Fibroblast of skin of back (primary cell): Measurements from ENCODE around the gene P4HB.
A peak's percentile ranks its signal among the peaks of the same experiment; 100 is the strongest.

Experiments used
- DNase-seq: peaks from one replicate; pipeline ENCODE4 v3.0.0-alpha.2; 2013

Gene P4HB

GRCh38 chr17:81829858-81830257, 30.5 kb downstream of the P4HB start:
- DNase-seq, result no peak

- DNase-seq, result no peak
Measured at GRCh38 chr17:81828656-81829055, 31.7 kb downstream of the P4HB start.

DNA sequence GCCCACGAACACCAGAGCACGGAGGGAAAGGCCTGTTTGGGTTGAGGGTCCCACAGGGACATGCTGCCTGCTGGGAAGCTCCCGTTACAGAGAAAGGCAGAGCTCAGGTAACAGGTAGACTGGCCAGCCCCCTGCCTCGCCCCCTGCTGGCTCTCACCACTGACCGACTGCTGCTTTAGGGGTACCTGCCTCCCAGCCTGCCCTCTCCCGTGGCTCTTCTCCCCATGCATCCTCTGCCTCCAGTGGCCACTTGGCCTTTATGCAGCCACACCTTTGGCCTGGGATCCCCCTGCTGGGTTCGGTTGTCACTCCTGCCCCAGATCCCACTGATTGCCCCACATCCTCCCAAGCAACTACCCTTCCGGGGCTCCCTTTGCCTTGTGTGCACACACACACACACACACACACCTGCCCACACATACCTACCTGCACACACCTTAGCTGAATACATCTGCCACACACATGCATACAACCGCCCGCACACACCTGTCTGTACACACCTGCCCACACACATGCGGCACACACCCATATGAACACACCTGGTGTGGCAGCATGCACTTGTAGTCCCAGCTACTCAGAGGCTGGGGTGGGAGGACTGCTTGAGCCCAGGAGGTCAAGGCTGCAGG, 34.4 kb downstream of the P4HB start:
- no peak for DNase-seq

- DNase-seq, result no peak
Measured at GRCh38 chr17:81824595-81824994, 35.7 kb downstream of the P4HB start.

DNA sequence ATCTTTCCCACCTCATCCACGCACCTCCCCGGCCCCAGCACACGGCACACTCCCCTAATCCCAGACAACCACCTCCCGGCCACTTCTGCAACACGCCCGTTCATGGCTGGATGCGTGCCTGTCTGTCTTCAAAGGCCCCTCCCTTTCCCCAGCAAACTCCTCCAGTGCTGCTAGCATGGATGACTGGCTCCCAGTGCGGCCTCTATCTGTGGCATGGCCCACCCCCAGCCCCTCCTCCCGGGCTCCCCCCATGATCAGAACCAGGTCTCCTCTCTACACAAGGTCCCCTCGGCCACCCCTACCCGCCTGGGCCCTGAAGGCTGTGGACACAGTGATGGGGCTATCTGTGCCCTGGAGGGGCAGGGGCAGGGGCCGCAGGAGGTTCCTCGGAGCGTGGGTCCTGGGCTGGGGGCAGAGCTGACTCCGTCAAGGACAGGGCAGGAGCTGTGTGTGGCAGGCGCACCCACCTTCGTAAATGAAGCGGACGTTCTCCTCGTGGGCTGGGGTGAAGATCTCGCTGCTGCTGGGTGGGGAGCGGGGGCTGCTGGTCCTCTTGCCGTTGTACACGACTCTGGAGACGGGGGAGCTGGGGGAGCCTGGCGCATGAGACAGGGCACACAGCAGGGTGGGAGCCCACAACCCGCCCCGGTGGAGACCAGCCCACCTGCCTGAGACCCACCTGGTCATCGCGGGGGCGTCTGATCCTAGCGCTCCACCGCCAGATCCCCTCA, 36.4 kb downstream of the P4HB start:
- no peak for DNase-seq

- no peak for DNase-seq
Measured at GRCh38 chr17:81822996-81823819, 37.1 kb downstream of the P4HB start.

DNA sequence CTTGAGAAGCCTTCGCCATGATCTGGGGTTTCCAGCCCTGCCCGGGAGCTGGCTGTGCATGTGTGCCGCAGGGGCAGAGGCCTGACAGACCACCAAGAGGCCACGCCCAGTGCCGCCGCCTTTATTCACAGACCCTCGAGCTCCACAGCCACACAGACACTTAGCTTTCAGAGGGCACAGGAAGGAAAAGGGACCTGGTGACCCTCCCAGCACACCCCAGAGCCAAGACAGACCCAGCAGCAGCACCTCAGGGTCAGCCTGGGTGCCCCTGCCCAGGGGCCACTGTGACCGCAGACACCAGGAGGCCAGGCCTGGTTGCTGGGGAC, 38.1 kb downstream of the P4HB start:
- no peak for DNase-seq

GRCh38 chr17:81821603-81822311, 38.6 kb downstream of the P4HB start:
- DNase-seq, result peak; percentile 37

GRCh38 chr17:81821147-81821546, 39.2 kb downstream of the P4HB start:
- DNase-seq, result no peak

GRCh38 chr17:81819708-81820107, 40.6 kb downstream of the P4HB start:
- no peak for DNase-seq

DNA sequence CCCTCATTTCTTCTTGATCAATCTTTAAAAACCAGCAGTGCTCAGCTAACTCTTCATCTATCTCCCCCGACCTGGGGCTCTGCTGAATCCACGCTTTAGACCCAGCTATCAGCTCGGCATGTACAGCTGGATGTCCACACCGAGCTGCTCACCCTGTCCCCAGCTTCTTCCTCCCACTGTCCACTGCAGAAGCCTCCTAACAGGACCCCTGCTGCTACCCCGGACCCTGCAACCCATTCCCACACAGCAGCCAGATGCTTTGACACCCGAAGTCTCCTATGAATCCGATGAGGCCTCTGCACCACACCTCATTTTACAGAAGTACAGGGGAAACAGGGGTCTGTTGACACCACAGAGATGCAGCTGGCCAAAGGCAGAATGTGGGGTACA, 42.6 kb downstream of the P4HB start:
- DNase-seq, result no peak

DNA sequence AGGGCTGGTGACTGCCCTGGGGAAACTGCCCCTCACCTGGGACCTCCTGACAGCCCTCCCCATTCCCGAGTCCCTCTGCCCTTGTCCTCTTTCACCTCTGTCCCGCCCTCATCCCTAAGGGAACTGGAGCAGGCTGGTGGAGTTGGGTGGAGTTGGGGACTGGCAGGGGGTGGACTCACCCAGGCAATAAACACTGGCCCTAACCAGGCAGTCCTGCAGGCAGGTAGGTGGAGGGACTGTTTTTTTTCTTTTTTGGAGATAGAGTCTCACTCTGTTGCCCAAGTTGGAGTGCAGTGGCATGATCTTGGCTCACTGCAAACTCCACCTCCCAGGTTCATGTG, 44.7 kb downstream of the P4HB start:
- DNase-seq, result no peak

GRCh38 chr17:81814748-81815645, 45.3 kb downstream of the P4HB start:
- no peak for DNase-seq

DNA sequence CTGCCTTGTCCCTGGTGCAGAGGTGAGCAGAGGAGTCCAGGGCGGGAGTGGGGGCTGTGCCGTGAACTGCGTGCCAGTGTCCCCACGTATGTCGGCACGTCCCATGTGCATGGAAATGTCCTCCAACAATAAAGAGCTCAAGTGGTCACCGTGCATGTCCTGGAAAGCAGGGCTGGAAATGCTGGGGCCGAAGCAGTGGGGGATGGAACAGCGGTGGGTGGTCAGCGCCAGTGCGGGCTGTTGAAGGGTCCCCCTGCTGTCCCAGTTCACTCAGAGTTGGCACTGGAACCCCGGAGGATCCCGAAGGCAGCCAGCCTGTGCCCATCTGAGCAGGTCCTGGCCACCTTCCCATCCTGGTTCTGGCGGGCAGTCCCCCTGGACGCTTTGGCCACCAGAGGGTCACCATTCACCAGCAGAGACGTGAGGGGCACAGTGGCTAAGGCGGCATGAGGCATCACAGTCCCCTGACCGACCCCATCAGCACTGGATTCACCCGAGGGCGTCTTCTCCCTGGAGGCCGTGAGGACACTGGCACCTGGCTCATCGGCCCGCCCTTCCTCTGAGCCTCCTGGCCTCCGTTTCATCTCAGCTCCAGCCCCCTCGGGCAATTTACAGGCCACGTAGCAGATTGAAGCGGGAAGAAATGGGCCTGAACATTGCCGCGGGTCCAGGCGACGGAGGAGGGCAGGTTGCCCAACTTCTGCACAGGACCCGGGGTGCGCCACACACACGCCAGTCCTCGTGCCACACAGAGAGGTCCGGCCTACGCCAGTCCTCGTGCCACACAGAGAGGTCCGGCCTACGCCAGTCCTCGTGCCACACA, 46.3 kb downstream of the P4HB start:
- DNase-seq, result no peak

DNA sequence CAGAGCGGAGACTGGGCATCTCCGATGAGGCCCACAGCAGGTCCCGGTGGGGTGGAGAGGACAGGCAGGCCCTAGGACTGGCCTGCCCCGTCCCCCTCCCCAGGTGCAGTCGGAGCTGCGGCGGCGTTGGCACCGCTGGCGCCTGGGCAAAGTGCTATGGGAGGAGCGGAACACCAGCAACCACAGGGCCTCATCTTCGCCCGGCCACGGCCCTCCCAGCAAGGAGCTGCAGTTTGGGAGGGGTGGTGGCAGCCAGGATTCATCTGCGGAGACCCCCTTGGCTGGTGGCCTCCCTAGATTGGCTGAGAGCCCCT, 47.0 kb downstream of the P4HB start:
- DNase-seq, result no peak

- no peak for DNase-seq
Measured at GRCh38 chr17:81812571-81813370, 47.6 kb downstream of the P4HB start.

DNA sequence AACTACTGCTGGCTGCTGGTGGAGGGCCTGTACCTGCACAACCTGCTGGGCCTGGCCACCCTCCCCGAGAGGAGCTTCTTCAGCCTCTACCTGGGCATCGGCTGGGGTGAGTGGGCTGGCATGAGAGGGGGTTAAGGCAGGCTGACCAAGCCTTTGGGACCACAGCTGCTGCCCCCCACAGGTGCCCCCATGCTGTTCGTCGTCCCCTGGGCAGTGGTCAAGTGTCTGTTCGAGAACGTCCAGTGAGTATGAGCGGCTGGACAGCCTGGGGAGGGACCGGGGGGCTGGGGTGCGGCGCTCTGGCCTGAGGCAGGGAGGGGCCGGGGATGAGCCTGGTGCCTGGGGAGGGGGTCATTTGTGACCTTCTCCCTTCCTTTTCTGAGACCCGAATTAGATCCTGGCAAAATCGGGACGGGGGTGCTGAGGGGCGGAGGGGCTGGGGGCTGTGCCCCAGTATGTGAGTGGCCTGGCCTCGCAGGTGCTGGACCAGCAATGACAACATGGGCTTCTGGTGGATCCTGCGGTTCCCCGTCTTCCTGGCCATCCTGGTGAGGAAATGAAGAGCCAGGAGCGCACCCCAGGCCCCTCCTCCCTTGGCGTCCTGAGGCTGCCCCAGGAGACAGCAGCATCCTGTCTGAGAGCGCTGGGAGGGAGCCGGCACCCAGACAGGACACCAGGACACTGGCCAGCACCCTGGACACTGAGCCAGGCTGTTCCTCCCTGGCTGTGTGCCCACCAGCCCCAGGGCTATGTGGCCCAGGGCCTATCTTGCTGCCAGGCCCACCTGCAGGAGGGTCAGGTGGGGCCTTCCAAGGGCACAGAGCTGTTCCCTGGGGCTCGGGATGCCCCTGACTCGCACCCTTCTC, 48.4 kb downstream of the P4HB start:
- no peak for DNase-seq

GRCh38 chr17:81810892-81811704, 49.2 kb downstream of the P4HB start:
- DNase-seq, result no peak

DNA sequence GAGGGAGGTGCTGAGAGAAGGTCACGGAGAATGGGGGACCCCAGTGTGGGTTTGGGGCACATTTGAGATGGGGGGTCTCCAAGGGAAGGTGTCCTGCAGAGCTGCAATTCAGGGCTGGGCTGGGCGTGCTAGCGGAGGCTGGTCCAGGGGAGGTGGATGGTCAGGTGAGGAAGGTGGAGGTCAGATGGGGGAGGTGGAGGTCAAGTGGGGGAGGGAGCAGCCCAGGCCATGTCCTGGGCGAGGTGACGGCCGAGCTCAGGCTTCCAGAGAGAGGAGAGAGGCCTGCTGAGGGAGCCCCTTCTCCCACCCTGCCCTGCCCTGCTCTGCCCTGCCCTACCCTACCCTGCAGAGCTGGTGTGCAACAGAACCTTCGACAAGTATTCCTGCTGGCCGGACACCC, 49.9 kb downstream of the P4HB start:
- DNase-seq, result no peak
